Measurements from ENCODE around the gene CYP4V2.

DNA sequence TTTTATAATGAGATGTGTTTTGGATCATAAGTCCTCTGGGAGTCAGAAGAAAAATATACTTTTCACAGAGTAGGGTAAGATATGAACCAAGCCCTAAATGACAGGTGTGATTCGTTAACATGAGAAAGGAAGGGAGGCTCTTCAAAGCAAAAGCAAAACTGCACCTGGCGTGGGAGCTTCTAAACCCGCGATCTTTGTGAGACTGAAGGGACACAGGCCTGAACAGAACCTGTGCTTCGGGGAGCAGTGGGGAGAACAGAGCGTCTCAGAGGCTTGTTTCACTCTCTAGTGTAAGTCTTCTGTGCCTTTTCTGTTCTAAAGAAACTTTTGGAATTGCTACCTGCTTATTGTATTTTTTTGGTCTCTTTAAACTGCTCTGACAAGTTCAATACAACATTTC is 30.2 kb upstream of the CYP4V2 start:
- TF ChIP-seq, protein P1, sequence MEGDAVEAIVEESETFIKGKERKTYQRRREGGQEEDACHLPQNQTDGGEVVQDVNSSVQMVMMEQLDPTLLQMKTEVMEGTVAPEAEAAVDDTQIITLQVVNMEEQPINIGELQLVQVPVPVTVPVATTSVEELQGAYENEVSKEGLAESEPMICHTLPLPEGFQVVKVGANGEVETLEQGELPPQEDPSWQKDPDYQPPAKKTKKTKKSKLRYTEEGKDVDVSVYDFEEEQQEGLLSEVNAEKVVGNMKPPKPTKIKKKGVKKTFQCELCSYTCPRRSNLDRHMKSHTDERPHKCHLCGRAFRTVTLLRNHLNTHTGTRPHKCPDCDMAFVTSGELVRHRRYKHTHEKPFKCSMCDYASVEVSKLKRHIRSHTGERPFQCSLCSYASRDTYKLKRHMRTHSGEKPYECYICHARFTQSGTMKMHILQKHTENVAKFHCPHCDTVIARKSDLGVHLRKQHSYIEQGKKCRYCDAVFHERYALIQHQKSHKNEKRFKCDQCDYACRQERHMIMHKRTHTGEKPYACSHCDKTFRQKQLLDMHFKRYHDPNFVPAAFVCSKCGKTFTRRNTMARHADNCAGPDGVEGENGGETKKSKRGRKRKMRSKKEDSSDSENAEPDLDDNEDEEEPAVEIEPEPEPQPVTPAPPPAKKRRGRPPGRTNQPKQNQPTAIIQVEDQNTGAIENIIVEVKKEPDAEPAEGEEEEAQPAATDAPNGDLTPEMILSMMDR (IDR thresholded peaks at IDR 0.05): no peak
- TF ChIP-seq EZH2 (IDR thresholded peaks at IDR 0.05; ENCODE audit: borderline replicate concordance, insufficient read depth, low read depth, low read length, poor library complexity, severe bottlenecking): no peak

All from B cell (primary cell).